Lower leg skin (tissue), 3 donors: ENCODE measurements around the gene MRPL58.

Experiments
- CTCF ChIP-seq, 3 donors: fragments of 450-650 bp; IDR thresholded peaks; one replicate each; pipeline ENCODE4 v1.5.1; 2016; ENCODE audit warnings: antibody characterized with exemption in 3 of 3, mild to moderate bottlenecking in 3 of 3, moderate library complexity in 2 of 3
- POLR2A ChIP-seq, 2 donors: fragments of 450-650 bp; IDR thresholded peaks; one replicate each; pipeline ENCODE4 v1.6.1; 2016 to 2017; ENCODE audit warnings: antibody characterized with exemption in 2 of 2, mild to moderate bottlenecking in 1 of 2, moderate library complexity in 1 of 2

- TF ChIP-seq CTCF (IDR thresholded peaks at IDR 0.05) (no peak), POLR2A (IDR thresholded peaks at IDR 0.05) (no peak)
Measured at GRCh38 chr17:75068750-75069149, 56.3 kb downstream of the MRPL58 start.
